OCI-M2 (cell line): ENCODE data around the gene NUDT7.

Source experiments
- DNase-seq: peaks from one replicate; lab custom pipeline; 2025; ENCODE audit not compliant: unreplicated experiment; lab: John Stamatoyannopoulos, UW

NUDT7 gene

GRCh38 chr16:77722309-77723107 is at the start of gene NUDT7:
Gene NUDT7 (plus strand): TSS chr16:77722514. CDS start chr16:77722583, 69 bp downstream.
- no peak for DNase-seq

DNA sequence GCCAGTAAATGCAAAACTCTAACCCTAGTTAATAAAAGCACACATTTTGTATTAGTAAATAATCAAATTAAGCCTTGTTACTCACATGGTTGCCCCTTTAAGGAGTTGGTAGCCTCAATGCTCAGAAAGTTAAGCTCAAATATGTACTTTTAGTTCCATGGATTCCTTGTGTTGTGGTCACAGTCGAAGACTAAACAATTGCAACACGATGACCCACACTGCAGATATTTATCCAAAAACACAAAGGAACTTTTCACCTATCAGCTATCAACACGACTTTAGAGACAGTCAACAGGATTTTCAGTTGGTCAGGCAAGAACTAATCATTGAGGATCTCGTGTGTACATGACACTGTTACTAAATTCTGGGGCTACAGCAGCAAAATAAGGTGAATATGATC is 47.4 kb upstream of the NUDT7 start:
- DNase-seq, result no peak

GRCh38 chr16:77675464-77676324 is 46.6 kb upstream of the NUDT7 start:
- DNase-seq, result no peak

DNA sequence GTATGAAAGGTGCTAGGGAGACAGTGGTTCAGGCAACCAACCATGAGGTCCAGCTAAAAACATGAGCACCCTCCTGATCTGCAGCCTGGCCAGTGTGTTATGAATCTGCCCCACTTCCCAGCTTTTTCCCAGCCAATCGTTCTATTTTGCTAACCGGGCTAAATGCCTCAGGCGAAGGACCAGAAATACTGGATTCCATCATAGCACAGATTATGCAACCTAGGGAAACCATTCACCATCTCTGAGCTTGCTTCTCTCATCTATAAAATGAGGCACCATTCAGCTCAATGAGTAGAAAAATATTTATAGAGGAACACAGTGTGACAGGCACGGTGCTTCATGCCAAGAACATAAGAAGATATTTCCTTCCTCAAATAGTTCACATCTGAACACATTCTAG is 45.2 kb upstream of the NUDT7 start:
- DNase-seq, result no peak

- DNase-seq, result no peak
Observed at GRCh38 chr16:77679391-77679790, 42.9 kb upstream of the NUDT7 start.

GRCh38 chr16:77679901-77680300 is 42.4 kb upstream of the NUDT7 start:
- DNase-seq, result no peak

- DNase-seq, result no peak
Observed at GRCh38 chr16:77680496-77680895, 41.8 kb upstream of the NUDT7 start.

- no peak for DNase-seq
Observed at GRCh38 chr16:77682586-77682985, 39.7 kb upstream of the NUDT7 start.

DNA sequence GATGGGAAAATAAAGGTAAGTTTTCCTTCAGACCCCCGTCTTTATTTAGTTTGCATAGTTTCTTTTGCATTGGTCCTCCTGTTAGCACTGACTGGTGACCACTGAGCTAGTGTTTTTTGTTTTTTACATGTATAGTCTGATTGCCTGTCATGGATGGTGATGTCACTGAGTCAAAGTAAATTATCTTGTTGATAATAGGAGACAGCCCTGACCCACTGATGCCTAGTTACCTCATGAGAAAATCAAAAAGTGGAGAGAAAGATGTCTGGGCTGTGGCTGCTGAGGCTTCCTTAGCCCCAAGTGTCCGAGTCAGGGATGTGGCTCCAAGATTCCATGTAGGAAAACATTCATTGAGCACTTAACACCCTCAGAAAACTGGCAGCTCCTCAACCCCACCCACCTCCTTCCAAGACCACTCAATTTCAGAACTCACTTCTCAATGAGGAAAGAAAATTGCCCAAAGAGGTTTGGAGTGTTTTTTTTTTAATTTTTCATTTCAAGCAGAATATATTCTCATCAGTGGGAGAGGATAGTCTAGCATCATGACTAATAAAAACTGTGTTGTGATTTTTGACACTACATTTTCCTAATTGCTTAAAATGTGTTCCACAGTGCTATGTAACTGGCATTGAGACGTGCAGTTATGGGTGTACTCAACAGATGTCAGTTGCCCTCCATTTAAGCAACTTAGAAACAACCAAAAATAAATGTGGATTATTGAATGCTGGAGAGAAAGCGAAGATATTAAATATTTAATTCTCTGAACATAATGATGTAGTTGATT is 38.7 kb upstream of the NUDT7 start:
- DNase-seq, result no peak

DNA sequence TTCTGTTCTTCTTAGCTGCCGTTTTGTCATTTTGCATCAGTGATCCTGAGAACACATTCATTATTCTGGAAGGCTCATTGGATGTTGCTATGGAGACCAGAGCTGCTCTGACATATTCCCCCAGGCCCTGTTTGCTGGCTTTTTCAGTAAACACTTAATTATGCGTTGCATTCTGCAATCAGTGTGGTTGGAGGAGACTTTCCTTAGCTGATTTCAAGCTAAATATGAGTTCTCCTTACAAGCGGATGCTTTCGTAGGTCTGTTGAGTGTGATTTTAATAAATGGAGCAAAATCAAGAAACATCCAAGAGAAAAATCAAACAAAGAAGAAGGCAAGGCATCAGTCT is 38.2 kb upstream of the NUDT7 start:
- no peak for DNase-seq

- DNase-seq, result no peak
Observed at GRCh38 chr16:77686385-77686784, 35.9 kb upstream of the NUDT7 start.

- DNase-seq, result no peak
Observed at GRCh38 chr16:77689971-77690370, 32.3 kb upstream of the NUDT7 start.

- no peak for DNase-seq
Observed at GRCh38 chr16:77690416-77690815, 31.9 kb upstream of the NUDT7 start.

- DNase-seq, result no peak
Observed at GRCh38 chr16:77692612-77693011, 29.7 kb upstream of the NUDT7 start.

GRCh38 chr16:77696149-77696548 is 26.2 kb upstream of the NUDT7 start:
- no peak for DNase-seq

GRCh38 chr16:77700846-77701245 is 21.5 kb upstream of the NUDT7 start:
- DNase-seq, result no peak

DNA sequence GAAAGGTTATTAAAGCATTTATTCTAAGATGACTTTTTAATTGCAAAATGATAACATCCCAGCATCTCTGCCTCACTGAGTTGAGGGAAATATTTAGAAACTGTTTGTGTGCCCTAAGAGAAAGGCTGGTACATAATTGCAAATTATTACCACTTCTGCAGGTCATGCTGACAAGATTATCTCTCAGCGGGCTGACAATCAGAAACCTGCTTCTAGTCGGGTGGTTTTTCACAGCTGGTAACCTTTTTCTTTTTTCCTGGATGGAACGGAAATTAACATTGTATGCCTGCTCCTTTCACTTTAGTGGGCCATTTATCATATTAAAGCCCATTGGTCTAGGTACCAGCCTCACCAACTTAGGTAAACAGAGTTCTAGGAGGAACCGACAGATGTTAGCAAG is 17.0 kb upstream of the NUDT7 start:
- no peak for DNase-seq

GRCh38 chr16:77711179-77711578 is 11.1 kb upstream of the NUDT7 start:
- DNase-seq, result no peak

- no peak for DNase-seq
Observed at GRCh38 chr16:77711775-77712174, 10.5 kb upstream of the NUDT7 start.

DNA sequence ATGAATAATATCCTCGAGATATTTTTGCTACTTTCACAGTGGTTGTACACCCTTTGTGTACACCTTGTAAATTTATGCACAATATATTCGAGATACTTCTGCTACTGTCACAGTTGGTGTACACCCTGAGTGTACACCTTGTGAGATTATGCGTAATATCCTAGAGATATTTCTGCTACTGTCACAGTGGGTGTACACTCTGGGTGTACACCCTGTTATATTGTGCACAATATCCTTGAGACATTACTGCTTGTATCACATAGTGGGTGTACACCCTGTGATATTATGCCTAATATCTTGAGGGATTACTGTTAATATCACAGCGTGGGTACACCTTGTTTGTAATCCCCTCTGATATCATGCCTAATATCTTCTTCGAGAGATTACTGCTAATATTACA is 7.2 kb upstream of the NUDT7 start:
- DNase-seq, result no peak

DNA sequence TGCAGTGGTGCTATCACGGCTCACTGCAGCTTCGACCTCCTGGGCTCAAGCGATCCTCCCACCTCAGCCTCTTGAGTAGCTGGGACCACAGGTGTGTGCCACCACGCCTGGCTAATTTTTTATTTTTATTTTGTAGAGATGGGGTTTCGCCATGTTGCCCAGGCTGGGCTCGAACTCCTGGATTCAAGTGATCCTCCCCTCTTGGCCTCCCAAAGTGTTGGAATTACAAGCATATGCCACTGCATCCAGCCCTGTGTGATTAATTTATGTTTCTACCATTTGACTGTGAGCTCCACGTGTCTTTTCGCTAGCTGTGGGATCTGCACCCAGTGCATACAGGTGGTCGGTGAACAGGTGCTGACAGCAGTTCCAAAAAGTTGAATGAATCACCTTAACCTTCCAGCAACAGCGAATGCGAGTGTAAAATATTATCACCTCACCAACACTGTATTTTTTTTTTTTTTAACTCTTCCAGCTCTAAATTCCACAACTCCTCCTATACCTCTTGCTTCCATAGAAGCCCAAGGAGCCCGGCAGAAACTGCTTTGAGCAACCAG is 484 bp upstream of the NUDT7 start:
- no peak for DNase-seq
